Measurements from ENCODE around the gene RBM15B. TPM values are rescaled to one million over a fixed set of nuclear protein-coding genes. Genes with fewer than 3 reads are reported as not detected.

Gene RBM15B
- total RNA-seq, 1 donor from 2014 or later, result 33.0 TPM

DNA sequence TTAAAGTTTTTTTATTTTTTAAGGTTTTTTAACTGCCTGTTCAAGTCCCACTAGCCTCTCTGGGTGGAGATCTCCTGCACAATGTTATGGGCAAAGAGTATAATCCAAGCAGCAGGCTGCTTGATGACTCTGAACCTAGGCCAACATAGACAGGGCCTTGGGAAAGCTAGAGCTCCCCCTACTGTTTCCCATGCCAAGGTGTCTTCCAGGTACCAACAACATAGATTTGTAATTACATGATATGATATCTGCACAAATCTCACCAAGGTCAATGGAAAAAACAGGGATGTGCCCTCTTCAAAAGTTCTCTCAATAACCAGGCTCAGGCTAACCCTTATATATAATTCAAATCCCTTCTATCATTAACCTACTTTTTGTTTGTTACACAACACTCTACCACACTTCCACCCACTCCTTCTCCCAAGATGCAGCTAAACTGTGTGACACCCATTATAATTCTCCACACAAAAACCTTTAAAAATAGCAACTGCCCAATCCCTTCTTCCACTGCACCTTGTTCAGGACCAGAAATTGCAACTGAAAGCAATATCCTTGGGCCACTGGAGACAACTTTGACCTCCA lies 43.8 kb downstream of the RBM15B start:
- Histone ChIP-seq H3K9me3 (no peaks in the 10 kb centered on the region), H3K4me3 (no peak overlapping the region), H3K27me3 (no peaks in the 10 kb centered on the region), H3K4me1 (no peaks in the 10 kb centered on the region), H3K36me3 (peaks cover 24 to 59% of the 10 kb centered on the region in 2 donors), H3K27ac (no peak overlapping the region)
- TF ChIP-seq, protein P1, sequence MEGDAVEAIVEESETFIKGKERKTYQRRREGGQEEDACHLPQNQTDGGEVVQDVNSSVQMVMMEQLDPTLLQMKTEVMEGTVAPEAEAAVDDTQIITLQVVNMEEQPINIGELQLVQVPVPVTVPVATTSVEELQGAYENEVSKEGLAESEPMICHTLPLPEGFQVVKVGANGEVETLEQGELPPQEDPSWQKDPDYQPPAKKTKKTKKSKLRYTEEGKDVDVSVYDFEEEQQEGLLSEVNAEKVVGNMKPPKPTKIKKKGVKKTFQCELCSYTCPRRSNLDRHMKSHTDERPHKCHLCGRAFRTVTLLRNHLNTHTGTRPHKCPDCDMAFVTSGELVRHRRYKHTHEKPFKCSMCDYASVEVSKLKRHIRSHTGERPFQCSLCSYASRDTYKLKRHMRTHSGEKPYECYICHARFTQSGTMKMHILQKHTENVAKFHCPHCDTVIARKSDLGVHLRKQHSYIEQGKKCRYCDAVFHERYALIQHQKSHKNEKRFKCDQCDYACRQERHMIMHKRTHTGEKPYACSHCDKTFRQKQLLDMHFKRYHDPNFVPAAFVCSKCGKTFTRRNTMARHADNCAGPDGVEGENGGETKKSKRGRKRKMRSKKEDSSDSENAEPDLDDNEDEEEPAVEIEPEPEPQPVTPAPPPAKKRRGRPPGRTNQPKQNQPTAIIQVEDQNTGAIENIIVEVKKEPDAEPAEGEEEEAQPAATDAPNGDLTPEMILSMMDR (IDR thresholded peaks at IDR 0.05), result peak; percentile 4 to 57 (median 55)
- intact Hi-C loops (cut with DNase I), result no loop called here
- DNase-seq (ENCODE audit: low spot score in 2 of 2), result no peak

DNA sequence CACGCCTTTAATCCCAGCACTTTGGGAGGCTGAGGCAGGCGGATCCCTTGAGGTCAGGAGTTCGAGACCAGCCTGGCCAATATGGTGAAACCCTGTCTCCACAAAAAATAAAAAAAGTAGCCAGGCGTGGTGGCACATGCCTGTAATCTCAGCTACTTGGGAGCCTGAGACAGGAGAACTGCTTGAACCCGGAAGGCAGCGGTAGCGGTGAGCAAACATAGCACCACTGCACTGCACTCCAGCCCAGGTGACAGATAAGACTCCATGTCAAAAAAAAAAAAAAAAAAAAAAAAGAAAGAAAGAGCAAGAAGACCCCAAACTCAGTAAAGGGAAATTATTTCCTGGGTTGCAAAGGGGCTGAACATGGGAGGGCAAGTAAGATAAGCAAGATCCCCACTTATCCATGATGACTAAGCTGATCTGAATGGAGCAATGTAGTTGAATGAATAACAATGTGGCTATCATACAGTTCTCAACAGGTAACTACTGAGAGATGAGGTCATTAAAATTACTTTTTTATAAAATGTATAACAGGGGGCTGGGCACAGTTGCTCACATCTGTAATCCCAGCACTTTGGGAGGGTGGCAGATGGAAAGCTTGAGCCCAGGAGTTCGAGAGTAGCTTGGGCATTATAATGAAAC lies 46.0 kb downstream of the RBM15B start:
- Histone ChIP-seq H3K36me3 (peaks cover 32 to 62% of the 10 kb centered on the region in 2 donors), H3K27ac (no peak overlapping the region), H3K27me3 (no peaks in the 10 kb centered on the region), H3K4me1 (no peaks in the 10 kb centered on the region), H3K9me3 (no peaks in the 10 kb centered on the region), H3K4me3 (no peak overlapping the region)
- no peak for DNase-seq (ENCODE audit: low spot score in 2 of 2)
- TF ChIP-seq, protein P1 (IDR thresholded peaks at IDR 0.05), result no peak
- intact Hi-C loops (cut with DNase I), result no loop called here

DNA sequence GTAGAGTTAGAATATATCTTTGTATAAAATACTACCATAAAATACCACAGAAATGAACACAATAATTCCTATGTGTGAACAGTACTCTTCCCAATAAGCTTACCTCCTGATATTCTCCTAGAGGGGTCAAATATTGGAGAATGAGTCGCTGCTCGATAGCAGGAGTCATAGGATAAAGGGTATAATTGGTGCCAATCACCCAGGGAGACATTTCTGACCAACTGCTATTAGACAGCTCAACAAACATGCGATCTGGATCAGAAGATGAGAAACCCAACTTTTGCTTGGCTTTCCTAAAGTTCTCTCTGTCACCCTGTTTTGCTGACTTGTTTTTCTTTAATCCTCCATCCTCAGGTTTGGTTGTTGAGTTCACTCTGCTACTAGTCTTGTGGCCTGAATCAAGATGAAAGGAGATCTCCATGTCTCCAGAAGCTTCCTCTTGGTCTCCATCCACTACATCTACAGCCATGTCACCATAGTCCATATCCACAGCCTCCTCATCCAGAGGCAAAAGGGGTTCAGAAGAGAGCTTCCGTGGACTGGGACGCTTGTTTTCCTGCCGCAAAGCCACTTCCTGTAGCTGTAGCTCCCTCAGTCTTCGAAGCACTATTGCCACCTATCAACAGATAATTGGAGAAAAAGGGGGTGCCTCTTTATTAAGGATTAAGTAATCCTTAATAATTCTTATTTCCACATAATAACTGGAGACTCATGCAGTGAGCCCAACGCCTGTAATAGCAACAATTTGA lies 50.4 kb downstream of the RBM15B start:
- peaks cover 27 to 59% of the 10 kb centered on the region in 2 donors for H3K36me3 ChIP-seq
- intact Hi-C loops (cut with DNase I), result no loop called here

DNA sequence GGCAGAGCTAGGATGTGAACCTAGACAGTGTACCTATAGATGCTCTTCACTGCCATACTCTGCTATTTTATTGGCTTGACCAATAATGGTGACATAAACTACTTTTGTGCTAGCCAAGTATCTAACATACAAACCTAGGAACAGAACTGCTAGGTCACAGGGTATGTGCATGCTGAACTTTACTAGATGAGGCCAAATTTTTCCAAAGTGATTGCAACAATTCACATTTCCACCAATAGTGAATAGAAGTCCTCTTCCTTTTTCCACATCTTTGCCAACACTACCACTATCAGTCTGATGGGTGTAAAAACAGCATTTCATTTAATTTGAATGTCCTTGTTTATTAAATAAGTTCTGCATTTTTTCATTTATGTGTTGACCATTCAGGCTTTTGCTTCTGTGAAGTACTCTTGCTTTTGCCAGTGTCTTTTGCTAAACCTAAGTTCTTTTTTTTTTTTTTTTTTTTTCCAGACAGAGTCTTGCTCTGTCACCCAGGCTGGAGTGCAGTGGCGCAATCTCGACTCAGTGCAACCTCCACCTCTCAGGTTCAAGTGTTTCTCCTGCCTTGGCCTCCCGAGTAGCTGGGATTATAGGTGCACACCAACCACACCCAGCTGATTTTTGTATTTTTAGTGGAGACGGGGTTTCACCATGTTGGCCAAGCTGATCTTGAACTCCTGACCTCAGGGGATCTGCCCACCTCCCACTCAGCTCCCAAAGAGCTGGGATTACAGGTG lies 54.6 kb downstream of the RBM15B start:
- H3K9me3 ChIP-seq, result peaks cover 0 to 6% of the 10 kb centered on the region in 2 donors
- H3K36me3 ChIP-seq, result peaks cover 12 to 35% of the 10 kb centered on the region in 2 donors
- H3K27me3 ChIP-seq, result no peaks in the 10 kb centered on the region
- no peak overlapping the region for H3K4me3 ChIP-seq
- intact Hi-C loops (cut with DNase I), result no loop called here
- H3K27ac ChIP-seq, result no peak overlapping the region
- H3K4me1 ChIP-seq, result no peaks in the 10 kb centered on the region
- no peak for DNase-seq (ENCODE audit: low spot score in 2 of 2)
- TF ChIP-seq, protein P1 (IDR thresholded peaks at IDR 0.05), result no peak

More for the DNA sequence above, 50.4 kb downstream of the RBM15B start:
- Histone ChIP-seq H3K9me3 (no peaks in the 10 kb centered on the region), H3K27ac (no peak overlapping the region), H3K4me3 (no peak overlapping the region), H3K4me1 (no peaks in the 10 kb centered on the region), H3K27me3 (no peaks in the 10 kb centered on the region)
- no peak for DNase-seq (ENCODE audit: low spot score in 2 of 2)
- TF ChIP-seq, protein P1 (IDR thresholded peaks at IDR 0.05), result no peak

Other genes starting within 250 kb of the RBM15B start
- 34.4 TPM for gene MANF, start 6.0 kb upstream of the RBM15B start, total RNA-seq
- 10.0 TPM for gene DCAF1, start 108.7 kb downstream of the RBM15B start, total RNA-seq
- 18.3 TPM for gene RAD54L2, start 147.4 kb downstream of the RBM15B start, total RNA-seq